HG03159 (cell line): ENCODE data around the gene DAZL.

ENCODE experiments used
- ATAC-seq: cut with Tn5 transposase; IDR thresholded peaks from one replicate; pipeline ENCODE4 v1.9.1; 2021; ENCODE audit warnings: mild to moderate bottlenecking, moderate library complexity; ENCODE audit not compliant: unreplicated experiment

DAZL gene

GRCh38 chr3:16546186-16547010, 58.8 kb downstream of the DAZL start:
- ATAC-seq = no peak

GRCh38 chr3:16545413-16546185, 59.6 kb downstream of the DAZL start:
- ATAC-seq = no peak

DNA sequence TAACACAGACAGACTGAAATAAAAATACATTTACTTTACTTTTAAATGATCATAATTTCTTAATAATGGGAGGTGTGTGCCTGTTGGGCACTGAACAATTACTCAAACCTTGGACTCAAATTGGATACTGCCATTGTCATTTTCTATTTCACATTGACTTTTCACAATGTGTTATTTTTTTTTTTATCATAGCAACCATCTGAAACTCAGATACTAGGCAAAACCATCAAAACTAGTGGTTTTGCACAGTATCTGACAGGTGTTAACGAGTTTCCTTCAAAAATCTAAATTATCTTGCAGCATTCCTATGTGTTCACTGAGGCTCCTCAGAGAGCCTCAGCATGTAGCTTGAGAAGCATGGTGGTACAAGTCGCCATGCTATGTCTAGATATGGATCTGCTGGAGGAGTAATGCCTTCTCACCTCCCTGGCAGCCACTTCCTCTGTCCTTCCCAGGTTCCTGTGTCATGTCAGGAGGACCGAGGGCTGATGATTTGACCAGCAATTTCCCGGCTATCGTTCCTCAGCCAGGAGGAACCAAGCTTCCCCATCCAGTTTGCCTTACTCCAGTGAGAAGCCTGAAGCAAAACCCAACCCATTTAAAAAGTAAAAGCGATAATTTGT, 61.9 kb downstream of the DAZL start:
- no peak for ATAC-seq

DNA sequence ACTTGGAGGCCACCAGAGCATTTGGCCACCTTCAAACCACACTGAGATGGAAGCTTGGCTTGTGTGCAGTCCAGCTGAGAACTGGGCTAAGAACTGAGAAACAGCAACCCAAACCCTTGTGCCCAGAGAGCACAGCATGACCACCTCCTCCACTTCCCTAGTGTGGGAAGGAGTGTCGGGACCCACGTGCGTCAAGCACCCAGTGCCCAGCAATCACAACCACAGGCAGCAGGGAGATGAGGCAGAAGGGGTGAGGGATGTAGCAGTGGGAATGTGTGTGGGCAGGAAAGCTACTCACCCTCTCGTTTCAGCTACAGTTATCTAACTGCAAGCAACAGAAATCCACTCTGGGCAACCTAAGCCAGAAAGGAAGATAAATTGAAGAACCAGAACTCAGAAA, 66.7 kb downstream of the DAZL start:
- no peak for ATAC-seq

DNA sequence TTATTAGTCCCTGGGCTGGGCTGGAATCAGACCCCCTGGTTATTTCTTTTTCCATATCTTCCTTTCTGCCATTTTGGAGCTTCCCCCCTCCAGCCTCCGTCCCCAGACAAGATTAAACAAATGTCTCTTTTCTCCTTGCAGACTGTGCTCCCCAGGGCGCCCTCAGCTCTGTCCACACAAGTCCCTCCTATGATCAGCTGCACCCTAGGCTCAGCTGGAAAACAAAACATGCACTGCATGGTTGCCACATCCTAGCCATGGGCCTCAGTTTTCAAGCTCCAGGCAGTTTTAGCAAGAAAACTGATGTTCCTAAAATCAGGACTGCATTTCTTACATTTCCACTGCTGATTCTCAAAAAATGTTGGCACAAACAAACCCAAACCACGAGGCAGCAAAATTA, 68.2 kb downstream of the DAZL start:
- no peak for ATAC-seq
